OCI-LY1 (cell line): ENCODE results near the gene PDZD2.

Experiments used
- EZH2 ChIP-seq: fragments of 200-600 bp; sonication (generic), shearing (Covaris generic); IDR thresholded peaks from 2 replicates; pipeline ENCODE4 v1.8.0; 2017; ENCODE audit warnings: borderline replicate concordance, mixed run types, mild to moderate bottlenecking, antibody characterized with exemption, low read length, moderate library complexity, mixed read lengths
- TF ChIP-seq, protein P1 (sequence below): fragments of 200-600 bp; sonication (generic), shearing (Covaris generic); IDR thresholded peaks from 2 replicates; pipeline ENCODE4 v1.5.1; 2017; ENCODE audit warnings: mild to moderate bottlenecking, antibody characterized with exemption, low read length, moderate library complexity, mixed read lengths

GRCh38 chr5:32031089-32031488, 392.2 kb downstream of the PDZD2 start:
- TF ChIP-seq, protein P1, sequence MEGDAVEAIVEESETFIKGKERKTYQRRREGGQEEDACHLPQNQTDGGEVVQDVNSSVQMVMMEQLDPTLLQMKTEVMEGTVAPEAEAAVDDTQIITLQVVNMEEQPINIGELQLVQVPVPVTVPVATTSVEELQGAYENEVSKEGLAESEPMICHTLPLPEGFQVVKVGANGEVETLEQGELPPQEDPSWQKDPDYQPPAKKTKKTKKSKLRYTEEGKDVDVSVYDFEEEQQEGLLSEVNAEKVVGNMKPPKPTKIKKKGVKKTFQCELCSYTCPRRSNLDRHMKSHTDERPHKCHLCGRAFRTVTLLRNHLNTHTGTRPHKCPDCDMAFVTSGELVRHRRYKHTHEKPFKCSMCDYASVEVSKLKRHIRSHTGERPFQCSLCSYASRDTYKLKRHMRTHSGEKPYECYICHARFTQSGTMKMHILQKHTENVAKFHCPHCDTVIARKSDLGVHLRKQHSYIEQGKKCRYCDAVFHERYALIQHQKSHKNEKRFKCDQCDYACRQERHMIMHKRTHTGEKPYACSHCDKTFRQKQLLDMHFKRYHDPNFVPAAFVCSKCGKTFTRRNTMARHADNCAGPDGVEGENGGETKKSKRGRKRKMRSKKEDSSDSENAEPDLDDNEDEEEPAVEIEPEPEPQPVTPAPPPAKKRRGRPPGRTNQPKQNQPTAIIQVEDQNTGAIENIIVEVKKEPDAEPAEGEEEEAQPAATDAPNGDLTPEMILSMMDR: no peak
- no peak for TF ChIP-seq EZH2
